HepG2 (cell line): ENCODE measurements around the gene FSIP1.

ENCODE experiments used
- CCAR2 ChIP-seq: fragments of 200-400 bp; formaldehyde crosslinking; optimal IDR thresholded peaks from 2 replicates; pipeline ENCODE3; 2018; ENCODE audit warnings: low read depth, mild to moderate bottlenecking, low read length, moderate library complexity
- GABPB1 ChIP-seq: IDR thresholded peaks from 2 replicates; pipeline ENCODE4 v1.6.1; 2016; ENCODE audit warnings: mild to moderate bottlenecking, missing genetic modification reagents, moderate library complexity, missing compliant biosample characterization
- POLR2AphosphoS2 ChIP-seq: IDR thresholded peaks from 2 replicates; pipeline ENCODE4 v1.6.1; 2011; ENCODE audit warnings: low read depth, low read length, improper control_type of control experiment
- POLR2G ChIP-seq: fragments of 200-400 bp; formaldehyde crosslinking; IDR thresholded peaks from 2 replicates; pipeline ENCODE4 v1.6.1; 2018; ENCODE audit warnings: mild to moderate bottlenecking, low read depth, low read length, moderate library complexity
- RNF2 ChIP-seq: fragments of 450-650 bp; conservative IDR thresholded peaks from 2 replicates; pipeline ENCODE4 v1.6.1; 2016; ENCODE audit warnings: low read depth
- U2AF1 ChIP-seq: fragments of 200-400 bp; formaldehyde crosslinking; optimal IDR thresholded peaks from 2 replicates; pipeline ENCODE3; 2017; ENCODE audit warnings: mild to moderate bottlenecking, low read depth, low read length
- ZFY ChIP-seq: sonication (generic); formaldehyde crosslinking; IDR thresholded peaks from 2 replicates; pipeline ENCODE4 v1.4.0; 2020; ENCODE audit warnings: missing genetic modification reagents
- ZNF546 ChIP-seq: sonication (generic); formaldehyde crosslinking; conservative IDR thresholded peaks from 2 replicates; pipeline ENCODE4 v1.8.1; 2023; ENCODE audit warnings: mild to moderate bottlenecking, missing genetic modification reagents
- ZNF768 ChIP-seq: sonication (generic); formaldehyde crosslinking; IDR thresholded peaks from 2 replicates; pipeline ENCODE4 v1.4.0; 2020; ENCODE audit warnings: missing genetic modification reagents
- TF ChIP-seq, protein P1 (sequence below): sonication (generic); formaldehyde crosslinking; IDR thresholded peaks from 2 replicates; pipeline ENCODE4 v1.5.1; 2020; ENCODE audit warnings: missing genetic modification reagents, mild to moderate bottlenecking, borderline replicate concordance
- TF ChIP-seq, protein P2 (sequence below): sonication (generic); formaldehyde crosslinking; IDR thresholded peaks from 2 replicates; pipeline ENCODE4 v1.4.0; 2020; ENCODE audit warnings: mild to moderate bottlenecking, missing genetic modification reagents
- TF ChIP-seq, protein P3 (sequence below): sonication (generic); formaldehyde crosslinking; IDR thresholded peaks from 2 replicates; pipeline ENCODE4 v1.5.0; 2020; ENCODE audit warnings: missing genetic modification reagents

DNA sequence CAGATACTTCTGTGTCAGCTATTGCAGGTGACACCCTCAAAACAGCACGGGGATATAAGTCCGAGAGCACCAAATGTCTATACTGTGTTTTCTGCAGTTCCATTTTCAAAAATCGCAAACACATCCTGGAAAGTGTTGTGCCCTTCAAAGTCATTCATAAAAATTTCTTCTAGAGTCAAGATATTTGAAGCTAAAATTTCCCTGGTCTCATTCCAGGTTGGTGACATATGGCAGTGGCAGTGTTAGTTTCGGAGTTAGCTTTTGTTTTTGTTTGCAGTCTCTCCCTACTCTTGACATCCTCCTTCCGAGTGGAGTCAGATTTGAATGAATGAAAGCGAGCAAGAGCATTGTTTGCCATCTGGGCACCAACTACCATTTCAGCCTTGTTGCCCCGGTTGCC, 3.2 kb upstream of the FSIP1 start:
- TF ChIP-seq GABPB1 (no peak), ZFY (CRISPR knock-in tag) (no peak), RNF2 (no peak), CCAR2 (no peak), POLR2AphosphoS2 (no peak), POLR2G (no peak), ZNF546 (CRISPR knock-in tag) (no peak), ZNF768 (CRISPR knock-in tag) (no peak), U2AF1 (no peak)
- TF ChIP-seq, protein P1, sequence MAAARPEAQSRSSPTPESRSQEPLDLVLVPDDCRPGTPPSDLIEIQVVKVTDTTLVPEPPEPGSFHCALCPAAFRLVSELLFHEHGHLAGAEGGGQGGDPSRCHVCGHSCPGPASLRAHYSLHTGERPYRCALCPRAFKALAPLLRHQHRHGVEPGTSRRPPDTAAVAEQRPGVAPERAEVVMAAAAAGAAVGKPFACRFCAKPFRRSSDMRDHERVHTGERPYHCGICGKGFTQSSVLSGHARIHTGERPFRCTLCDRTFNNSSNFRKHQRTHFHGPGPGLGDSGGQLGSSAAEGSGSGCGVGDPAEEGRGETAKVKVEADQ = no peak
- TF ChIP-seq, protein P2, sequence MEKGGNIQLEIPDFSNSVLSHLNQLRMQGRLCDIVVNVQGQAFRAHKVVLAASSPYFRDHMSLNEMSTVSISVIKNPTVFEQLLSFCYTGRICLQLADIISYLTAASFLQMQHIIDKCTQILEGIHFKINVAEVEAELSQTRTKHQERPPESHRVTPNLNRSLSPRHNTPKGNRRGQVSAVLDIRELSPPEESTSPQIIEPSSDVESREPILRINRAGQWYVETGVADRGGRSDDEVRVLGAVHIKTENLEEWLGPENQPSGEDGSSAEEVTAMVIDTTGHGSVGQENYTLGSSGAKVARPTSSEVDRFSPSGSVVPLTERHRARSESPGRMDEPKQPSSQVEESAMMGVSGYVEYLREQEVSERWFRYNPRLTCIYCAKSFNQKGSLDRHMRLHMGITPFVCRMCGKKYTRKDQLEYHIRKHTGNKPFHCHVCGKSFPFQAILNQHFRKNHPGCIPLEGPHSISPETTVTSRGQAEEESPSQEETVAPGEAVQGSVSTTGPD (CRISPR knock-in tag) = no peak
- TF ChIP-seq, protein P3, sequence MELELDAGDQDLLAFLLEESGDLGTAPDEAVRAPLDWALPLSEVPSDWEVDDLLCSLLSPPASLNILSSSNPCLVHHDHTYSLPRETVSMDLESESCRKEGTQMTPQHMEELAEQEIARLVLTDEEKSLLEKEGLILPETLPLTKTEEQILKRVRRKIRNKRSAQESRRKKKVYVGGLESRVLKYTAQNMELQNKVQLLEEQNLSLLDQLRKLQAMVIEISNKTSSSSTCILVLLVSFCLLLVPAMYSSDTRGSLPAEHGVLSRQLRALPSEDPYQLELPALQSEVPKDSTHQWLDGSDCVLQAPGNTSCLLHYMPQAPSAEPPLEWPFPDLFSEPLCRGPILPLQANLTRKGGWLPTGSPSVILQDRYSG (CRISPR knock-in tag) = no peak
